AG09319 (cell line): ENCODE results near the gene WDR17.

ENCODE experiments used
- DNase-seq: peaks from one replicate; pipeline ENCODE4 v3.0.0-alpha.2; 2010; ENCODE audit warnings: low read depth; ENCODE audit errors: extremely low read depth
- CTCF ChIP-seq: IDR thresholded peaks from 2 replicates; pipeline ENCODE4 v1.5.1; 2011; ENCODE audit warnings: low read depth, mild to moderate bottlenecking, inconsistent platforms, low read length, moderate library complexity

The WDR17 gene

GRCh38 chr4:176034936-176035335 is 30.7 kb upstream of the WDR17 start:
- DNase-seq = no peak
- no peak for TF ChIP-seq CTCF

- DNase-seq = no peak
- no peak for TF ChIP-seq CTCF
Measured at GRCh38 chr4:176036585-176037205, 28.9 kb upstream of the WDR17 start.

GRCh38 chr4:176038789-176039188 is 26.9 kb upstream of the WDR17 start:
- no peak for TF ChIP-seq CTCF
- DNase-seq = no peak

GRCh38 chr4:176042195-176042594 is 23.4 kb upstream of the WDR17 start:
- TF ChIP-seq CTCF = no peak
- no peak for DNase-seq

GRCh38 chr4:176043838-176044588 is 21.6 kb upstream of the WDR17 start:
- no peak for DNase-seq
- no peak for TF ChIP-seq CTCF

- DNase-seq = no peak
- no peak for TF ChIP-seq CTCF
Measured at GRCh38 chr4:176044589-176044951, 21.1 kb upstream of the WDR17 start.

DNA sequence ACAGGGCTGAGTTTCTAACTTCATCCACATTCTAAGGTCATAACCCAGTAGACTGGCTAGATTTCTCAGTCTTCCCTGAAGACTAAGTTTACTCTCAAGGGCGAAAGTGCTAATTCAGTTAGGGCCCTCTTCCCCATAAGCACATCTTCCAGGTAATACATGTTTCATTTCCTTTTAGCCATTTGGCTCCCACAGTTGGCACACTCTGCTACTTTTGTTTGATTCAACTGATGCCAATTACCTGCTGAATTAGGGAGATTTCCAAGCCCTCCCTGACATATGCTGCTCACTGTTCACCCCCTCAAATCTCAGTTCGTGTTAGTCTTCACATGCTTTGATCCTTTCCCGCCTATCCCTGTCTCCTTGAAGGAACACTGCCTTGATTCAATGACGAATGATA is 17.0 kb upstream of the WDR17 start:
- no peak for DNase-seq
- TF ChIP-seq CTCF = no peak
